ENCODE results near the gene AFF2. TPM values are rescaled to one million over a fixed set of nuclear protein-coding genes. Genes with fewer than 3 reads are reported as not detected.
"Not testable (repeated sequence)": the region's sequence is repeated elsewhere in the genome, so short reads cannot be mapped to it uniquely, and the experiment has no call there.

The AFF2 gene
- total RNA-seq, 1 donor from 2014 or later, result 2.3 TPM

- no peak for DNase-seq (ENCODE audit: low spot score)
Measured at GRCh38 chrX:148633218-148633908, 132.9 kb downstream of the AFF2 start.

- no peak for DNase-seq (ENCODE audit: low spot score)
Measured at GRCh38 chrX:148634591-148634990, 134.2 kb downstream of the AFF2 start.

- DNase-seq (ENCODE audit: low spot score), result no peak
Measured at GRCh38 chrX:148643460-148643859, 143.0 kb downstream of the AFF2 start.

- DNase-seq (ENCODE audit: low spot score), result no peak
Measured at GRCh38 chrX:148647651-148648050, 147.2 kb downstream of the AFF2 start.

- no peak for DNase-seq (ENCODE audit: low spot score)
Measured at GRCh38 chrX:148649145-148649795, 148.9 kb downstream of the AFF2 start.

- no peak for DNase-seq (ENCODE audit: low spot score)
Measured at GRCh38 chrX:148658115-148658730, 157.8 kb downstream of the AFF2 start.

GRCh38 chrX:148659481-148659880 is 159.1 kb downstream of the AFF2 start:
- DNase-seq (ENCODE audit: low spot score), result no peak

- no peak for DNase-seq (ENCODE audit: low spot score)
Measured at GRCh38 chrX:148661035-148661434, 160.6 kb downstream of the AFF2 start.

GRCh38 chrX:148662014-148662413 is 161.6 kb downstream of the AFF2 start:
- no peak for DNase-seq (ENCODE audit: low spot score)

- DNase-seq (ENCODE audit: low spot score), result no peak
Measured at GRCh38 chrX:148664171-148664570, 163.8 kb downstream of the AFF2 start.

GRCh38 chrX:148664995-148665394 is 164.6 kb downstream of the AFF2 start:
- no peak for DNase-seq (ENCODE audit: low spot score)

- DNase-seq (ENCODE audit: low spot score), result not testable (repeated sequence)
Measured at GRCh38 chrX:148669175-148669574, 168.8 kb downstream of the AFF2 start.

- DNase-seq (ENCODE audit: low spot score), result no peak
Measured at GRCh38 chrX:148670277-148670676, 169.9 kb downstream of the AFF2 start.

- no peak for DNase-seq (ENCODE audit: low spot score)
Measured at GRCh38 chrX:148672517-148672916, 172.1 kb downstream of the AFF2 start.

- DNase-seq (ENCODE audit: low spot score), result no peak
Measured at GRCh38 chrX:148681605-148682004, 181.2 kb downstream of the AFF2 start.

GRCh38 chrX:148682206-148682605 is 181.8 kb downstream of the AFF2 start:
- no peak for DNase-seq (ENCODE audit: low spot score)

GRCh38 chrX:148691456-148691855 is 191.0 kb downstream of the AFF2 start:
- DNase-seq (ENCODE audit: low spot score), result no peak

GRCh38 chrX:148695255-148695654 is 194.8 kb downstream of the AFF2 start:
- no peak for DNase-seq (ENCODE audit: low spot score)

- no peak for DNase-seq (ENCODE audit: low spot score)
Measured at GRCh38 chrX:148698221-148698620, 197.8 kb downstream of the AFF2 start.

GRCh38 chrX:148700021-148700420 is 199.6 kb downstream of the AFF2 start:
- no peak for DNase-seq (ENCODE audit: low spot score)

GRCh38 chrX:148713981-148714380 is 213.6 kb downstream of the AFF2 start:
- no peak for DNase-seq (ENCODE audit: low spot score)

GRCh38 chrX:148715361-148715760 is 214.9 kb downstream of the AFF2 start:
- DNase-seq (ENCODE audit: low spot score), result no peak

GRCh38 chrX:148722966-148723365 is 222.5 kb downstream of the AFF2 start:
- no peak for DNase-seq (ENCODE audit: low spot score)

Measured in ureter (tissue), 1 donor.